Ishikawa (cell line): ENCODE results near the gene RIN3.

ENCODE experiments used
- CEBPB ChIP-seq: IDR thresholded peaks from 2 replicates; pipeline ENCODE4 v1.6.1; 2012
- CREB1 ChIP-seq: IDR thresholded peaks from 2 replicates; pipeline ENCODE4 v1.6.1; 2012; ENCODE audit warnings: low read depth
- EGR1 ChIP-seq: IDR thresholded peaks from 2 replicates; pipeline ENCODE4 v1.6.1; 2012
- EP300 ChIP-seq: IDR thresholded peaks from 2 replicates; pipeline ENCODE4 v1.6.1; 2012; ENCODE audit warnings: borderline replicate concordance
- FOXM1 ChIP-seq: IDR thresholded peaks from 2 replicates; pipeline ENCODE4 v1.6.1; 2012; ENCODE audit warnings: low read depth, borderline replicate concordance
- MAX ChIP-seq: IDR thresholded peaks from 2 replicates; pipeline ENCODE4 v1.6.1; 2012
- NFIC ChIP-seq: IDR thresholded peaks from 2 replicates; pipeline ENCODE4 v1.6.1; 2012
- RAD21 ChIP-seq: IDR thresholded peaks from 2 replicates; pipeline ENCODE4 v1.6.1; 2012; ENCODE audit warnings: low read depth
- REST ChIP-seq: IDR thresholded peaks from 2 replicates; pipeline ENCODE4 v1.6.1; 2012; ENCODE audit warnings: low read depth, mild to moderate bottlenecking
- TAF1 ChIP-seq: IDR thresholded peaks from 2 replicates; pipeline ENCODE4 v1.6.1; 2012; ENCODE audit warnings: low read depth, mild to moderate bottlenecking
- TCF12 ChIP-seq: IDR thresholded peaks from 2 replicates; pipeline ENCODE4 v1.6.1; 2012; ENCODE audit warnings: low read depth
- TEAD4 ChIP-seq: IDR thresholded peaks from 2 replicates; pipeline ENCODE4 v1.6.1; 2012
- USF1 ChIP-seq: IDR thresholded peaks from 2 replicates; pipeline ENCODE4 v1.6.1; 2012
- YY1 ChIP-seq: IDR thresholded peaks from 2 replicates; pipeline ENCODE4 v1.6.1; 2012; ENCODE audit warnings: low read depth
- ZBTB7A ChIP-seq: IDR thresholded peaks from 2 replicates; pipeline ENCODE4 v1.6.1; 2012; ENCODE audit warnings: low read depth

The RIN3 gene

DNA sequence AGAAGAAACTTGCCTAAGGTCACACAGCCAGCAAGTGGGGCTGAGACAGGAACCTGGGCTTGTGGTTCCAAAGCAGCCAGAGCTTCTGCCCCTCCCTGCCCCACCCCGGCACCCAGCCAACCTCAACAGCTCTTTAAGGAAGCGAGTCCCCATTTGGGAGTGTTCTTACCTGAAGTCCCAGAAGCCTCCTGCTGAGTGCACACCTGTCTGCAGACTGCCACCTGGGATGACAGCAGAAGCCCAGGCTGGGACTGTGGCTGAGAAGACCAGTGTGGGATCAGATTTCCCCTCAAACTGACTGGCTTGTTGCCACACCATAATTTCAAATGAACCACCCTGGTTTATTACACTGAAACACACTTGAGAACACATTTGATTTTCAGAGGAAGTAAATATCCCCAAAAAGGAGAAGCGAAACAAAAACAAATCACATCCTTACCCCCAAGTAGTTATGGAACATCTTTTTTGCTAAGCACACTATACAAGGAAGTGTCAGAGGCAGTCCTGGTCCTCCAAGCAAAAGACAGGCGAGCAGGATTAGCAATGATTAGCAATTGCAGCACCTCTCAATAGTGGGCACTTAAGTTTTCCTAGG, 6.3 kb upstream of the RIN3 start:
- peak; percentile 90 for TF ChIP-seq NFIC
- peak; percentile 20; the same call in 1 of the 2 replicates for TF ChIP-seq USF1
- peak; percentile 62 for TF ChIP-seq MAX
- peak; percentile 61 for TF ChIP-seq TEAD4
- TF ChIP-seq ZBTB7A: no peak
- no peak for TF ChIP-seq REST
- TF ChIP-seq YY1: no peak
- no peak for TF ChIP-seq CEBPB
- TF ChIP-seq EGR1: no peak
- TF ChIP-seq RAD21: peak; percentile 26; the same call in 1 of the 2 replicates
- TF ChIP-seq TCF12: peak; percentile 97
- no peak for TF ChIP-seq TAF1
- peak; percentile 39; the same call in 1 of the 2 replicates for TF ChIP-seq FOXM1
- TF ChIP-seq EP300: peak; percentile 89
- TF ChIP-seq CREB1: no peak

DNA sequence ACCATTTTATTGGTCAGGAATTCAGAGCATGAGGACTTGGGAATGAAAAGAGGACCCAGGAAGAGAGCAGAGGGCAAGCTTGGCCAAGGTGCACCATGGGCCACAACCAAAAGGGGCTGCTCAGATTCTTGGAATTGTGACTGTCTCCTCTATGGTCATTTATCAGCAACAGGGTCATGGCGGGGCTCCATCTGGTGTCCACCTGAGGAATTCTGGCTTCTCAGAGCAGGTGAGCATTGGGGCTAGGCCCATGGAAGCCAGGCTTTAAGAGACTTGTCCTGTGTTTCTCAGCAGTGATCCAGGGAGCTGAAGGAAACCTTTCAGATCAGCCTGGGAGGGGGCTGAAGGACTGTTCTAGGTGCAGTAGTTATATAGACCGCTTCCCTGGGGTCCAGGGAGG, 2.6 kb upstream of the RIN3 start:
- no peak for TF ChIP-seq FOXM1
- TF ChIP-seq RAD21: peak; percentile 55

DNA sequence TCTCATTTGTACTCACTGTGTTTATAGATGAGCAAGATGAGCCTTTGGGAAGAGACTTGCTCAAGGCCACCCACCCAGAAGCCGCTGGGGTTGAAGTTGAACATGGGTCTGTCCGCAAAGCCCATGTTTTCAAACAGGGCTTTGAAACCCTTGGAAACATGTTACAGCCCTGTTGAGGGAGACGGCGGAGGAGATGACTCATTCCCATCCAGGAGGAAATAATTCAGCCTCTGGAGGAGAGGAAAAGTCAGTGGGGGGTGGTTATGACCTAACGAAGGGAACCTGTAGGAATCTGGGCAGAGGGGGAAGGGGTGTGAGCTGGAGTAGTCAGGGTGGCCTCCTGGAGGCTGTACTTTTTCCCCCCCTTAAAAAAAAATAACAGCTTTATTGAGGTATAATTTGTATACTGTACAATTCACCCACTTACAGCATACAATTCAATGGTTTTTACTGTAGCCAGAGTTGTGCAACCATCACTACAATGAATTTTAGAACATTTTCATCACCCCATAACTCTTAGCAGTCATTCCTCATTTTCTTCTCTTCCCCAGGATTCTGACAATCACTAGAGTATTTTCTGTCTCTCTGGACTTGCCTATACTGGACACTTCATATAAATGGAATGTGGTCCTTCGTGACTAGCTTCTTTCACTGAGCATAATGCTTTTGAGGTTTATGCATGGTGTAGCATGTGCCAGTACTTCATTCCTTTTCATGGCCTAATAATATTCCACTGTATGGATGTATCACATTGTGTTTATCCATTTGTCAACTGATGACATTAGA, 1.9 kb upstream of the RIN3 start:
- TF ChIP-seq TEAD4 (peak; percentile 55), CEBPB (peak; percentile 66), TAF1 (no peak), TCF12 (peak; percentile 67; the same call in 1 of the 2 replicates), NFIC (peak; percentile 13; the same call in 1 of the 2 replicates), REST (no peak), FOXM1 (peak; percentile 61; the same call in 1 of the 2 replicates), MAX (peak; percentile 64), RAD21 (peak; percentile 23; the same call in 1 of the 2 replicates), EP300 (peak; percentile 74; the same call in 1 of the 2 replicates)

GRCh38 chr14:92512807-92513203, 776 bp upstream of the RIN3 start:
- TF ChIP-seq TCF12 (no peak), USF1 (no peak), TEAD4 (no peak), CREB1 (no peak), REST (no peak), TAF1 (no peak), CEBPB (no peak), RAD21 (no peak), EP300 (no peak), NFIC (no peak), ZBTB7A (no peak), FOXM1 (no peak)
